ENCODE measurements around the gene LRRC74B.

GRCh38 chr22:21069375-21069774 lies 23.6 kb downstream of the LRRC74B start:
- TF ChIP-seq, protein P1, sequence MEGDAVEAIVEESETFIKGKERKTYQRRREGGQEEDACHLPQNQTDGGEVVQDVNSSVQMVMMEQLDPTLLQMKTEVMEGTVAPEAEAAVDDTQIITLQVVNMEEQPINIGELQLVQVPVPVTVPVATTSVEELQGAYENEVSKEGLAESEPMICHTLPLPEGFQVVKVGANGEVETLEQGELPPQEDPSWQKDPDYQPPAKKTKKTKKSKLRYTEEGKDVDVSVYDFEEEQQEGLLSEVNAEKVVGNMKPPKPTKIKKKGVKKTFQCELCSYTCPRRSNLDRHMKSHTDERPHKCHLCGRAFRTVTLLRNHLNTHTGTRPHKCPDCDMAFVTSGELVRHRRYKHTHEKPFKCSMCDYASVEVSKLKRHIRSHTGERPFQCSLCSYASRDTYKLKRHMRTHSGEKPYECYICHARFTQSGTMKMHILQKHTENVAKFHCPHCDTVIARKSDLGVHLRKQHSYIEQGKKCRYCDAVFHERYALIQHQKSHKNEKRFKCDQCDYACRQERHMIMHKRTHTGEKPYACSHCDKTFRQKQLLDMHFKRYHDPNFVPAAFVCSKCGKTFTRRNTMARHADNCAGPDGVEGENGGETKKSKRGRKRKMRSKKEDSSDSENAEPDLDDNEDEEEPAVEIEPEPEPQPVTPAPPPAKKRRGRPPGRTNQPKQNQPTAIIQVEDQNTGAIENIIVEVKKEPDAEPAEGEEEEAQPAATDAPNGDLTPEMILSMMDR (conservative IDR thresholded peaks at IDR 0.05; ENCODE audit: low read depth in 2 of 2), result no peak
- no peak for TF ChIP-seq POLR2AphosphoS5 (IDR thresholded peaks at IDR 0.05; ENCODE audit: low read depth)
- no peak for TF ChIP-seq REST (IDR thresholded peaks at IDR 0.05; ENCODE audit: unreplicated experiment)
- no peak for TF ChIP-seq CREB1 (CRISPR knock-in tag; IDR thresholded peaks at IDR 0.05; ENCODE audit: low read depth)
- TF ChIP-seq, protein P2, sequence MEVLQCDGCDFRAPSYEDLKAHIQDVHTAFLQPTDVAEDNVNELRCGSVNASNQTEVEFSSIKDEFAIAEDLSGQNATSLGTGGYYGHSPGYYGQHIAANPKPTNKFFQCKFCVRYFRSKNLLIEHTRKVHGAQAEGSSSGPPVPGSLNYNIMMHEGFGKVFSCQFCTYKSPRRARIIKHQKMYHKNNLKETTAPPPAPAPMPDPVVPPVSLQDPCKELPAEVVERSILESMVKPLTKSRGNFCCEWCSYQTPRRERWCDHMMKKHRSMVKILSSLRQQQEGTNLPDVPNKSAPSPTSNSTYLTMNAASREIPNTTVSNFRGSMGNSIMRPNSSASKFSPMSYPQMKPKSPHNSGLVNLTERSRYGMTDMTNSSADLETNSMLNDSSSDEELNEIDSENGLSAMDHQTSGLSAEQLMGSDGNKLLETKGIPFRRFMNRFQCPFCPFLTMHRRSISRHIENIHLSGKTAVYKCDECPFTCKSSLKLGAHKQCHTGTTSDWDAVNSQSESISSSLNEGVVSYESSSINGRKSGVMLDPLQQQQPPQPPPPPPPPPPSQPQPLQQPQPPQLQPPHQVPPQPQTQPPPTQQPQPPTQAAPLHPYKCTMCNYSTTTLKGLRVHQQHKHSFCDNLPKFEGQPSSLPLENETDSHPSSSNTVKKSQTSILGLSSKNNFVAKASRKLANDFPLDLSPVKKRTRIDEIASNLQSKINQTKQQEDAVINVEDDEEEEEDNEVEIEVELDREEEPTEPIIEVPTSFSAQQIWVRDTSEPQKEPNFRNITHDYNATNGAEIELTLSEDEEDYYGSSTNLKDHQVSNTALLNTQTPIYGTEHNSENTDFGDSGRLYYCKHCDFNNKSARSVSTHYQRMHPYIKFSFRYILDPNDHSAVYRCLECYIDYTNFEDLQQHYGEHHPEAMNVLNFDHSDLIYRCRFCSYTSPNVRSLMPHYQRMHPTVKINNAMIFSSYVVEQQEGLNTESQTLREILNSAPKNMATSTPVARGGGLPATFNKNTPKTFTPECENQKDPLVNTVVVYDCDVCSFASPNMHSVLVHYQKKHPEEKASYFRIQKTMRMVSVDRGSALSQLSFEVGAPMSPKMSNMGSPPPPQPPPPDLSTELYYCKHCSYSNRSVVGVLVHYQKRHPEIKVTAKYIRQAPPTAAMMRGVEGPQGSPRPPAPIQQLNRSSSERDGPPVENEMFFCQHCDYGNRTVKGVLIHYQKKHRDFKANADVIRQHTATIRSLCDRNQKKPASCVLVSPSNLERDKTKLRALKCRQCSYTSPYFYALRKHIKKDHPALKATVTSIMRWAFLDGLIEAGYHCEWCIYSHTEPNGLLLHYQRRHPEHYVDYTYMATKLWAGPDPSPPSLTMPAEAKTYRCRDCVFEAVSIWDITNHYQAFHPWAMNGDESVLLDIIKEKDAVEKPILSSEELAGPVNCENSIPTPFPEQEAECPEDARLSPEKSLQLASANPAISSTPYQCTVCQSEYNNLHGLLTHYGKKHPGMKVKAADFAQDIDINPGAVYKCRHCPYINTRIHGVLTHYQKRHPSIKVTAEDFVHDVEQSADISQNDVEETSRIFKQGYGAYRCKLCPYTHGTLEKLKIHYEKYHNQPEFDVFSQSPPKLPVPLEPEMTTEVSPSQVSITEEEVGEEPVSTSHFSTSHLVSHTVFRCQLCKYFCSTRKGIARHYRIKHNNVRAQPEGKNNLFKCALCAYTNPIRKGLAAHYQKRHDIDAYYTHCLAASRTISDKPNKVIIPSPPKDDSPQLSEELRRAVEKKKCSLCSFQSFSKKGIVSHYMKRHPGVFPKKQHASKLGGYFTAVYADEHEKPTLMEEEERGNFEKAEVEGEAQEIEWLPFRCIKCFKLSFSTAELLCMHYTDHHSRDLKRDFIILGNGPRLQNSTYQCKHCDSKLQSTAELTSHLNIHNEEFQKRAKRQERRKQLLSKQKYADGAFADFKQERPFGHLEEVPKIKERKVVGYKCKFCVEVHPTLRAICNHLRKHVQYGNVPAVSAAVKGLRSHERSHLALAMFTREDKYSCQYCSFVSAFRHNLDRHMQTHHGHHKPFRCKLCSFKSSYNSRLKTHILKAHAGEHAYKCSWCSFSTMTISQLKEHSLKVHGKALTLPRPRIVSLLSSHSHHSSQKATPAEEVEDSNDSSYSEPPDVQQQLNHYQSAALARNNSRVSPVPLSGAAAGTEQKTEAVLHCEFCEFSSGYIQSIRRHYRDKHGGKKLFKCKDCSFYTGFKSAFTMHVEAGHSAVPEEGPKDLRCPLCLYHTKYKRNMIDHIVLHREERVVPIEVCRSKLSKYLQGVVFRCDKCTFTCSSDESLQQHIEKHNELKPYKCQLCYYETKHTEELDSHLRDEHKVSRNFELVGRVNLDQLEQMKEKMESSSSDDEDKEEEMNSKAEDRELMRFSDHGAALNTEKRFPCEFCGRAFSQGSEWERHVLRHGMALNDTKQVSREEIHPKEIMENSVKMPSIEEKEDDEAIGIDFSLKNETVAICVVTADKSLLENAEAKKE (CRISPR knock-in tag; IDR thresholded peaks at IDR 0.05), result no peak
- no peak for TF ChIP-seq EZH2 (IDR thresholded peaks at IDR 0.05; ENCODE audit: low read depth, unreplicated experiment)
- no peak for TF ChIP-seq EZH2phosphoT487 (IDR thresholded peaks at IDR 0.05; ENCODE audit: unreplicated experiment)
